Activated gamma-delta T cell (primary cell): Measurements from ENCODE around the gene A4GNT.
"Not testable (repeated sequence)": the region's sequence is repeated elsewhere in the genome, so short reads cannot be mapped to it uniquely, and the experiment has no call there.

ENCODE experiments used
- DNase-seq: peaks from one replicate; lab custom pipeline; 2025; lab: John Stamatoyannopoulos, UW

A4GNT gene

DNA sequence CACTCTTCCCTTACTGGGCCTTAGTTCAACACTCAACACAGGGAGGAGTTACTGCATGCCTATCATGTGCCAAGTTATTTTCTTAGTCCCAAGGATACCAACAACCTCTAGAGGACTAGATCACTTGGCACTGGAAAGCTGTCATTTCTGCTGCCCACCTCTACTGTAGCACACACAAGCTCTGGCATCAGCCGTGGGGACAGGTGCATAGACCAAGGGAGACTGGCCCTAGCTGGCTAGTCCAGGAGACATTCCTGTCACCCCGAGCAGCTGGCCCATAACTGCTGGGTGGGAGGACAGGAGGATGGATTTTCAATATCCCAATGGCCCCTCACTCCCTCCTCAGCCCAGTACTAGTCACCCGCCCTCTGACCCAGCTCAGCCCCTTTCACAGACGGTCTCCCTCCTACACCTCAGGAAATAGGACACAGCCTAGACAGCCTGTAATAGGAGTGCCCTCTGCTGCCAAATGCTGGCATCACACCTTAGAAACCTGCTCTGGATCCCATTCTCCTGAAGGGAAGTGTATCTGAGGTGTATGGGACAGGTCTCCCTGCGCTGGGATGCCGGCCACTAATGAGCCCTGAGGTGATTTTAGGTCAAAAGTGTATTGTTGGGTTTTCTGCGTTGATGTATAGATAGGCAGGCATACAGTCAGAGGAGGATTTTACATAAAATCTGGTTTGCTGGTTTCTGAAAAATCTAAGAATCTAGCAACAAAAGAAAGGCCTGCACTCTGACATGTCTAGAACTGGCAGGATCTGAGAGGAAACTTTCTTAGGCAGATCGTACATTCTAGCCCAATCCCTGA, 13.4 kb downstream of the A4GNT start:
- DNase-seq = no peak

DNA sequence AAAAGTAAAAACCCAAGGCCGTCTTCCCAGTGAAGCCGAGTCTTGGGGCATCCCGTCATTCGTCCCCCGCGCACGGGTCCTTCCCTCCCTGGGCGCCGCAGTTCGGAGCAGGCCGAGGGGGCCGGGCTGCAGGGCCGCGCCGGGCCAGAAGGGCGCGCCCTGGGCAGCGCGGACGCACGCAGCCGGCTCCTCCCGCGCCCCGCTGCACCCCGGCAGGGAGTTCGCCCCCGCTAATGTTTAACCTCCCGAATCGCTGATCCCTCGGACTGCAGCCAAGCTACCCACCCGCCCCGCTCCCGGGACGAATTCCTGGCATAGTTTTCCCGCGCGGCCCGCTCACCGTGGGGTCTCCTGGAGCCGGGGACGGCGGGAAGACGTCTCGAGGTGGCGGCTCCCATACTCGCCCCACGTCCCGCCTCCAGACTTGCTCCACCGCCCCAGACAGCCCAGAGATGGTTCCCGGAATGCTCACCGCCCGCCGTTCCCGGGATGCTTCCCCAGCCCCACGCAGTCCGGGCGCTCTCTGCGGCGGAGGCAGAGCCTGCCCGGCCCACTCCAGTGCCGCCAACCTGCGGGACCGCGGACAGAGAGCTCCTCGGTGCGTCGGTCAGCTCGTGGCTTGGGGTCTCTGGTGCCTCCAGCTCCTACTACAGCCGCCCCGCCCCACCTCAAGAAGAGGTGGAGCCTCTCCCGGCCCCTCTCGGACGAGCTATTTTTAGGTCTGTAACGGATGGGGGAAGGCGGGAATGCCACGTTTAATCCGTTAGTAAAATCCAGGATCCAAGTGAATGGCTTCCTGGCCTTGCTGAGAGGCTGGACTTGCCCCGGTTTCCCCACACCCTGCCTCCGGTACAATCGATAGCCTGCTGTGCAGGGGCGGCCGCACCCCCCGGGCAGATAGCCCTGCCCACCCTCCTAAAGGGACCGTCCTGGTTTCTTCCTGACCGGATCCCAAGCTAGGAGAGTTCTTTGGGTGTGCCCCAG, 16.9 kb downstream of the A4GNT start, which contains the start of gene DZIP1L:
DZIP1L (minus strand) TSS at position 621 of the 984 bp plus-strand sequence. CDS start 11,637 bp downstream, outside the sequence.
- DNase-seq = no peak

DNA sequence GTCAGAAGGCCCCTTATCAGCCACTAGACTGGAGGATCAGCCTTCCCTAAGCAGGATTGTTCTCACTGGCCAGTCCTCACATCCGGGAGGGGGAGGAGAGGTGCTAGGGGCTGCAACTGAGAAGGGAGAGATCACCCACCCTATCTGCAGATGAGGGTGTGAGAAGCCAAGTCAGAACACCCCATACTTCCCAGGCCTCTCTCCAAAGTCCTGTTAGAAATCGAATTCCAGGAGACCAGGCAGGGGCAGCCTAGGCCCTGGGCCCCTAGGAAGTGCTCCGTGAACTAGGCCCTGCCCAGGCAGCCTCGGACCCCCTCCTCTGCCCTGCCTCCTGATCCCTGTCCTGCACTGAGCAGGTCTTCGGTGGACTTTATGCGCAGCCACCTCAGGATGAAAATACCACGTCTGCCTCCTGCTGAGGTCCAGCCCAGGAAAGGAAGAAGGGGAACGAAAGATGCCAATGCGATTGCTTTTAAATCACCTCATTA, 17.7 kb downstream of the A4GNT start:
- DNase-seq = no peak

DNA sequence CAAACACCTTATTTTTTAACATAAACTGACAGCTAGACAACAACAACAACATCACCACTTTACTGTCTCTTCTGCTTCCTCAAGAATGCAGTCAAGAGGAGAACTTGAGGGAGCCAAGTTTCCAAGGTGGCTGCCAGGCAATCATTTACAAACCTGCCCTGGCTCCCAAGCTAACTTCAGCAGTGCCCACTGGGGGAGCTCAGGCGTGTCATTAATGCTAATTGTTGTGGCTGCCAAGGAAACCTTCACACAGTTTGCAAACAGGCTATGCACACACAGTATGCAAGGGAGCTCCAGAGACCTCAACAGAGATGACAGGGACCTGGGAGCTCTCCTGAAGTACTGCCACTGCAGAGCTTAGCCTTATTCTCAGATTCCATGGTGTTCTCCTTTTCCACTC, 18.9 kb downstream of the A4GNT start:
- DNase-seq = no peak

DNA sequence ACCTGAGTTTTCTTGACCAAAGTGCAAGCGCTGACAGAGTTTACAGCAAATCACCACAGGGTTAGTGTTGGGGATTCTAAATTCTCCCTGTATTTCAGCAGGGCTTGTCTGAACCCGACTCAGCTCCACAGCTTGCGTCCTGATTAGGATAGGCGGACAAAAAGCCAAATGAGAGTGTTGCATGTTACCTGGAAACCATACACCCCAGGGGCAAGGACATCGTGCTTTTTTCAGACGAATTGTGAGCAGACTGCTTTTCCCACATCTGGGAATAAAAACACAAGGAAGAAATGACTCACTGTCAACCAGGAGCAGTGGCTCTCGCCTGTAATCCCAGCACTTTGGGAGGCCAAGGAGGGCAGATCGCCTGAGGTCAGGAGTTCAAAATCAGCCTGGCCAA, 19.8 kb downstream of the A4GNT start:
- no peak for DNase-seq

DNA sequence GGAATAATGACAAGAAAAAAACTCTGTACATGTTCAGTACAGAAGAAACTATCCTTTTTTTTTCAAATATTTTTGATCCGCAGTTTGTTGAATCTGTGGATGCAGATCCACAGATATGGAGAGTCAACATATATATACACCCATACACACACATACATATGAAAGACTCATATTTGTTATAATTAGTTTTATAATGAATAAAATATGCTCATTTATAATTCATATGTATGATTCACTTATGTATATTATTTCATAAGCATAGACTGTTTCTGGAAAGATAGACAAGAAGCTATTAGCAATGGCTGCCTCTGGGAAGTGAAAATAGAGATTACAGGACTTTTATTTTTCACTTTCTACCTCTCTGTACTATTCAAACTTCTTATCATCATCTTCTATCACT, 26.6 kb downstream of the A4GNT start:
- DNase-seq = no peak

DNA sequence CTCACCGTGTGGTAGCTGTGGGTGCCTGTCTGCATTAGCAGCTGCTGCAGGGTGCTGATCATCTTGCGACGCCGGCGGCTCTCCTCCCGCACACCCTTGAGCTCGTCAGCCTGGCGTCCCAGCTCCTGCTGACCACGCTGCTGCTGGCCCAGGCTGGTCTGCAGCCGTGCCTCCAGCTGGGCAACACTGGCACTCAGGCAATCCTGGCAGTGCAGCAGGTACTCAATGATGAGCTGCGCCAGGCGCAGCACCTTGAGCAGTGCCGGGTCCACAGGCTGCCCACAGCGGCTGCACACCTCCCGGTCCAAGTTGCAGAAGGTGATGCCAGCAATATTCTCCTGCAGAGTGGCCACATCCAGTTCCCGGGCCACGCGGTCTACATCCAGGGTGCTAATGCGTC, 28.7 kb downstream of the A4GNT start:
- no peak for DNase-seq

DNA sequence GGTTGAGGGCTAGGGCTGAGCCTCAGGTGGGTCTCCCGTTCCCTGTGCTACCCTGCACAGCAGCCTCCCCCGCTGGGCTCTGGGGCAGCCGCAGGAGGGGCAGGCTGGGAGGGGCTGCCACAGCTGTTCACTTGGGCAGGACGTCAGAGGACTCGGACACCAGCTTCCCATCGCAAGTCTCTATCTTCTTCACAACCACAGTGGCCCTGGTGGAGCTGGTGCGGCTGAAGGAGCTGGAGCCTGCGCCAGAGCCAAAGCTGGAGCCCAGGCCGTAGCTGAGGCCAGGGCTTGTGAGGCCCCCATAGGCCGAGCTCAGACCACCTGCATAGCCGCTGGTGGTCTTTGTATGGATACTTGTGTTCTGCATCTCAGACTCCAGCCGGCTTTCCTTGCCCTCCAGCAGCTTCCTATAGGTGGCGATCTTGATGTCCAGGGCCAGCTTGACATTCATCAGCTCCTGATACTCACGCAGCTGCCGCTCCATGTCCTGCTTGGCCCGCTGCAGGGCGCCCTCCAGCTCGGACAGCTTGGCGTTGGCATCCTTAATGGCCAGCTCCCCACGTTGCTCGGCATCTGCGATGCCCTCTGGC, 30.7 kb downstream of the A4GNT start:
- DNase-seq = not testable (repeated sequence)

DNA sequence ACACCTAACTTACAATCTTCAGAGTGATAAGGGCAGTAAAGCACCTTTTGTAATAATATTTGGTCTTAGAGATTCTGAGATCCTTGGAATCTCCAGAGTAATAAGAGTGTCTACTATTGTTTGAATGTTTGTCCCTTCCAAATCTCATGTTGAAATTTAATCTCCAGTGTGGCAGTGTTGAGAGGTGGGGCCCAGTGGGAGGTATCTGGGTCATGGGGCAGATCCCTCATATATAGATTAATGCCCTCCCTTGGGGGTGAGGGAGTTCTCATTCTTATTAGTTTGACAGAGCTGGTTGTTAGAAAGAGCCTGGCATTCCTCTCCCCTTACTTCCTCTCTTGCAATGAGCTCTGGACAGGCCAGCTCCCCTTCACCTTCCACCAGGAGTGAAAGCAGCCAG, 32.8 kb downstream of the A4GNT start:
- no peak for DNase-seq

DNA sequence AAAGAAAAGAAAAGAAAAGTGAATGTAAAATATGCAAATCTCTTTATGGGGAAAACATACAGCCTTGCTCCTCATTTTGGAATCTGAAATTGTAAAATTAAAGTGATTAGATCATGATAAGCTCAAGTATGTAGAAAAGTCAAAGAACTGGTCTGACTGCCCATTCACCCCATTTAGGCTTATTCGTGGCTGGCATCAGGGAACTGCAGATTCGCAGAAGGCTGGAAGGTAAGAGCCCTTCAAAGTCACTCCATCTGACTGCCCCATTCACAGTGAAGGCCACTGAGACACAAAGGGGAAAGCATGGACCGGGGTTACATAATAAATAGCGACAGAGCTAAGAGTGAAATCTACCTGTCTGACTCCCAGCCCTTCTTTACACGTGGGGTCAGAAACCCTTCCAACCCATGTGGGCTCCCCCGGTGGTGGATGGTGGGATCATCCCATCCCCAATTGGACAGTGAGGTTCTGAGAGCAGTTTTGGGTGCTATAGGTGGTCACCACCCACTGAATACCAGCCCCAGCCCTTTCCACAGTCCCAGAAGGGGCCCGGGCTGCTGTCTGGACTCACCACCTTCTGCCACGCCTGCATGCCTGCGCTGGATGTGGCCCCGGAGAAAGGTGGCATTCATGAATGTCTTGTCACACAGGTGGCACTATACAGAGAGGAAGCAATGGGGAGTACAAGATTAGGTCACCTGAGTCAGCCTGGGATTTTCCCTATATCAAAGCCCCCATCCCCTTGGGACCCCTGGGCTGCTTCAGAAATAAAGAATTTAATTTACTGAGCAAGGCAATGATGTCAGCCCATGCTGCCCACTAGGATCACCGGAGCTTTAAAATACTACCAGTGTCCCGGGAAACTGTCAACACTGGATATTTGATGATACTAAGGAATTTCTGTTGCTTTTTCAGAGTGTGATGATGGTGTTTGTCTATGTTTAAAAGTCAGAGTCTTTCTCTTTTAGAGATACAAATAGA, 34.7 kb downstream of the A4GNT start:
- no peak for DNase-seq

DNA sequence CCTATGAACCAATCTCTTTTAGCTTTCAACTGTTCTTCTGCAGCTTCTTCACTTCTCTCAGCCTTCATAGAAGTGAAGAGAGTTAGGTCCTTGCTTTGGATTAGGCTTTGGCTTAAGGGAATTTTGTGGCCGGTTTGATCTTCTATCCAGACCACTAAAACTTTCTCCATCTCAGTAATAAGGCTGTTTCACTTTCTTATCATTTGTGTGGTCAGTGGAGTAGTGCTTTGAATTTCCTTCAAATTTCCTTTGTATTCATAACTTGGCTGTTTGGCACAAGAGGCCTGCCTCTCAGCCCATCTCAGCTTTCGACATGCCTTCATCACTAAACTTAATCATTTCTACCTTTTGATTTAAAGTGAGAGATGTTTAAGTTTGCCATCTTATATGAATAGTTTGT, 38.5 kb downstream of the A4GNT start:
- no peak for DNase-seq

DNA sequence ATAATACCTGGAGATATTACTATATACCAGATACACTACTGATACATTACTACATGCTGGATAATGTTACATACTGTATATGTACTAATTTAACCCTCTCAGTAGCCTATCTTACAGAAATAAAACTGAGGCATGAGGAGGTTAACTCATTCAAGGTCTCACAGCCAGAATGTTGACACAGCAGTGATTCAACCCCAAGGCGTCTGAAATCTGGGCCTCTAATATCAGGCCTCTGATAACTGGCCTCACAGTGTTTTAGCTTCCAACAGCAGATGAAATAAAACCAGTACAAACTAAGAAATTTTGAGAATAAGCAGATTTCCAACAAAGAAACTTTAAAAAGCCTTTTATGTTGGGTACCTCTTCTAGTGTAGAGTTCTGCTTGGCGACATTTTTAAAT, 40.2 kb downstream of the A4GNT start:
- no peak for DNase-seq

DNA sequence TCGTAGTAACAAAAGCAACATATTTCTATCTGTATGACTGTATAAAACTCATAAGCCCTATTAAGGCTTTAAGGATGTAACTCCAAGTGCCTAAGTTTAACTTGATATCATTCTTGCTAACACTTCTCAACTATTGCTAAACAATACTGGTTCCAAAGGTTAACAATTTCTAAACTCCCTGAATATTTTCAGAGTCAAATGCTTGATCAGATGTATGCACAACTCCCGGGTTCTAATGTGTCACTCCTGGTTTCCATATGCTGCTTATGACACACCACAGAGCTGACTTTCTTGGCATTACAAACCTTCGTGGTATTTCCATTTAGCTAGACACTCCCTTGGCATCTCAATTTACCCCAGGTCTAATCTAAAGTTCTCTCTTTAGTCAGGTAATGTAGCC, 43.1 kb downstream of the A4GNT start:
- no peak for DNase-seq

DNA sequence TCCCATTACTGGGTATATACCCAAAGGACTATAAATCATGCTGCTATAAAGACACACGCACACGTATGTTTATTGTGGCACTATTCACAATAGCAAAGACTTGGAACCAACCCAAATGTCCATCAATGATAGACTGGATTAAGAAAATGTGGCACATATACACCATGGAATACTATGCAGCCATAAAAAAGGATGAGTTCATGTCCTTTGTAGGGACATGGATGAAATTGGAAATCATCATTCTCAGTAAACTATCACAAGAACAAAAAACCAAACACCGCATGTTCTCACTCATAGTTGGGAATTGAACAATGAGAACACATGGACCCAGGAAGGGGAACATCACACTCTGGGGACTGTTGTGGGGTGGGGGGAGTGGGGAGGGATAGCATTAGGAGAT, 46.4 kb downstream of the A4GNT start:
- DNase-seq = not testable (repeated sequence)

DNA sequence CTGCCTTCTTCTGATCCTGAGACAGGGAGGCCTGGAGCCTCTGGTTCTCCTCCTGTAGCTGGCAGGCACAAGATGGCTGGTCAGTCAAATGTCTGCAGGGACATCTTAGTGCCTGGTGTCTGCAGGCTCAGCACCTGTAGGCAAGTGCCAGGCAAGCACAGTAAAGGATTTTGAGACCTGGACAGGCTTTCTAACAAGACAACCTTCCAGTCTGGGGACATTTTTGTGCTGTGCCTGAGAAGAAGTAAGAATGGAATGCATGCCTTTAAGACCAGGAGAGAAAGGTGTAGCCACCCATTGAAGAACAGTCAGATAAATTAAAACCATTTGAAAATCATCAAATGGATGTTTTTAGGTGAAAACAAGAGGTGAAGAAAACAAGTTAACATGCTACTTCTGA, 48.0 kb downstream of the A4GNT start:
- DNase-seq = no peak

DNA sequence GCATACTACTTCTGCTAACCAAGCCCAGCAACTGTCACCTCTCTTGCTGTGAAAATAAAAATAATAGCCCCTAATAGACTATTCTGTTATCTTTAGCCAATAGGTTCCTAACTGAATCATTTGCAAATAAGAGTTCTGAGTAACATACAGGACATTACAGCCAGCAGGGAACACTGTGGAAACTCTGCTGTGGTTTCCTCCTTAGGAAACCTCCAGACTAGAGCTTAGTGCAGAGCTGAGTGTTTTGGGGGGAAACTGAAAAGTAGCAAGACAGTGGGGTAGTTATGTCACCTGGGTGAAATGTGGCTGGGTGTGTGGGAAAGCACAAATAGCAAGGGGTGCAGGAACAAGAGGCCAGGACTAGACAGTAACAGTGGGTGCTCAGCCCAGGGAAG, 49.2 kb downstream of the A4GNT start:
- no peak for DNase-seq

DNA sequence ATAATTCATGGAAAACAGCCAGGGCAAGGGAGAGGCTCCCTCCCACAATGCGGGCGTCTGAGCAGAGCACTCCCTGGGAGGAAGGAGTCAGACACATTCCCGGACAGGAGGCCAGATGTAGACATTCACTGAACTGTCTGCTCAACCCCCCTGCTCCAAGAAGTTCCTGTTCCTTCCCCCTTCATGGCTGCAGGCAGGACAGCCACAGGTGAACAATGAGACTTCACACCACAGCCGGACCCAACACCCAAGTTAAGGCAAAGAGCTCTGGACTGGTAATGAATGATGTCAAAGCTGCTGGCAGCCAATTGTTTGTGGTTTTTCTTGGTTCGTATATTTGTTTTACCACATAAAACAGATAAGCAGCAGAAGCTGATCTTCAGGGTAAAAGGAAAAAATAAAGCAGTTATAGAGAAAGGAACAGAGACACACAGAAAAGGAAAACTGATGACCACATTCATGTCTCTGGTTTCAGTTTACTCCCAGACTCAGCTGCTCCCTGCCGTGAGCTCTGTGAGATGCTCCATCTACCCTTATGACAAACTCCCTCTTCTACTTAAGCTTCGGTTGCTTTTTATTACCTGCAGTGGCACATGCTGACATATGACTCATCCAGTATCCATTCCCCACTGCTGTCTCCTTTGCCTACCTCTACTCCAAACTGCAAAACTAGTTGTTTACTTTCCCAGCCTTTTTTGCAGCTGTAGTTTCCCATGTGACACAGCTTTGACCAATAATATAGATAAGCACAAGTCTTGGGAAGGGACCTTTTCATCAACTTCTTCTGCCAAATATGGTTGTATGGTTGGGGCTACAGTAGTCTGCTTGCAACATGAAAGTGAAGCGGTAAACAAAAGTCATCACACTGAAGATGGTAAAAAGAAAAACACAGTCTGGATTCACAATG, 49.9 kb downstream of the A4GNT start:
- no peak for DNase-seq

DNA sequence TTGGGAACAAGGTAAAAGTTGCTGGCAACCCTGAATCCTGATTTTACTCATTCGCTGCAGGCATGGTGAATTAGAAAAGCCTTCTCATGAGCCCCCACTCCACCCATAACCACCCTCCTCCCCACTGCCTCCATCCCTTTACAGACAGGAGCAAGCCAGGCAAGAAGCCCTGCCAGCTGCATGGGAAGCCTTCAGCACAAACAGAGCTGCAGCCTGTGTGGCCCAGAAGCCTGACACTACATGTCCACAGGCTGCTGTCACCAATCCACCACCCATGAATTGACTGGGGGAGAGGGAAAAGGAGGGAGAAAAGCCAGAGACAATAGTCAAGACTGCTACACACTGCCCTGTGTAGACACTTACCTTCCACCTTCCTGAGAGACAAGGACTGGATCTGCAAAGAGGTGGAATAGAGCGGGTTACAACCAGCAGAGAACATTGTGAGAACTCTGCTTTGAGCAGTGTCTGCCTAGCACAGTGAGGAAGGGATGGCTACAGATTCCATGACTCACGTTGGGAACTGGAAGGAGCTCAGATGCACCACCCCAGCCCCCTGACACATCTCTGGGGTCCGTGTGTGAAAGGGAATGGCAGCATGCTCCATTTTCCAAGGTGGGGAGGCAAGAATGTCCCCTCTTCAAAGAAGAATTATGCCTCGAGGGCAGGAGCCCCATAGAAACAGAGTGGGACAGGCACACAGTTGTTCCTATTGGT, 50.7 kb downstream of the A4GNT start:
- no peak for DNase-seq

DNA sequence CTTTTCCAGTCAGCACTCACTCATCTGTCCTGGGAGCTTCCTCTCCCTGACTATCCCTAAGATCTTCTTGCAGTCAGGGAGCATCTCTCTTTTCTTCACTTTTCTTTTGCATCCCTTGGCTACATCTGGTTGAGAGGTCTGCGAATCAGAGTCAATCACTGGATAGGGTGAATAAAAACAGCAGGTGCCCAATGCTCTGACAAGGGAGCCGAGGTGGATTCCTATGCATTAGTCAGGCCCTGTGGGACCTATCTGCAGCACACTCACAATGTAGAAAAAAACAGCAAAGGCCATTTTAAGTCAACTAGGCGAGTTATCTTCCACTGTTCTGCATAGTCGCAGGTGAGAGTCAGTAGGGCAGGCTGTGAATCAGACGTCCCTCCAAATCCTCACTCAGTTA, 52.3 kb downstream of the A4GNT start:
- DNase-seq = no peak
